Hepatocyte (in vitro differentiated cells): ENCODE data around the gene CR2. TPM values are rescaled to one million over a fixed set of nuclear protein-coding genes. Genes with fewer than 3 reads are reported as not detected.

Experiments used
- DNase-seq: peaks from one replicate; pipeline ENCODE4 v3.0.0-alpha.2; 2016; ENCODE audit warnings: low spot score
- H2AFZ ChIP-seq: fragments of 200-600 bp; sonication (generic); 2 replicates; pipeline ENCODE4 v1.6.0; 2016; ENCODE audit warnings: antibody characterized with exemption, mild to moderate bottlenecking
- H3K27ac ChIP-seq: fragments of 200-600 bp; sonication (generic); 2 replicates; pipeline ENCODE4 v1.5.1; 2016; ENCODE audit warnings: mild to moderate bottlenecking
- H3K27me3 ChIP-seq: fragments of 200-600 bp; sonication (generic); 2 replicates; pipeline ENCODE4 v1.6.1; 2016
- H3K36me3 ChIP-seq: fragments of 200-600 bp; sonication (generic); replicated peaks from 2 replicates; pipeline ENCODE4 v1.5.1; 2016; ENCODE audit warnings: low read depth; ENCODE audit not compliant: insufficient read depth
- H3K4me1 ChIP-seq: fragments of 200-600 bp; sonication (generic); 2 replicates; pipeline ENCODE4 v1.5.1; 2016; ENCODE audit warnings: mild to moderate bottlenecking, moderate library complexity; ENCODE audit not compliant: insufficient read depth
- H3K4me2 ChIP-seq: fragments of 200-600 bp; sonication (generic); 2 replicates; pipeline ENCODE4 v1.6.0; 2016
- H3K4me3 ChIP-seq: fragments of 200-600 bp; sonication (generic); 2 replicates; pipeline ENCODE4 v1.5.1; 2016; ENCODE audit warnings: mild to moderate bottlenecking
- H3K79me2 ChIP-seq: fragments of 200-600 bp; sonication (generic); 2 replicates; pipeline ENCODE4 v1.6.0; 2017; ENCODE audit warnings: mild to moderate bottlenecking
- H3K9me2 ChIP-seq: fragments of 200-600 bp; sonication (generic); replicated peaks from 2 replicates; pipeline ENCODE4 v1.6.0; 2017; ENCODE audit warnings: mild to moderate bottlenecking; ENCODE audit not compliant: insufficient read depth
- H3K9me3 ChIP-seq: fragments of 200-600 bp; sonication (generic); 2 replicates; pipeline ENCODE4 v1.5.1; 2016; ENCODE audit warnings: low read depth, mild to moderate bottlenecking
- H4K20me1 ChIP-seq: fragments of 200-600 bp; sonication (generic); 2 replicates; pipeline ENCODE4 v1.6.0; 2016; ENCODE audit warnings: mild to moderate bottlenecking; ENCODE audit not compliant: insufficient read depth, poor library complexity, severe bottlenecking
- EZH2 ChIP-seq: fragments of 200-600 bp; sonication (generic); IDR thresholded peaks from 2 replicates; pipeline ENCODE4 v1.6.1; 2016; ENCODE audit warnings: antibody characterized with exemption, mild to moderate bottlenecking, borderline replicate concordance
- EZH2phosphoT487 ChIP-seq: fragments of 200-600 bp; sonication (generic); IDR thresholded peaks from one replicate; pipeline ENCODE4 v1.6.1; 2018; ENCODE audit warnings: antibody characterized with exemption, mild to moderate bottlenecking, low read depth, moderate library complexity; ENCODE audit not compliant: unreplicated experiment, severe bottlenecking
- WGBS: methylation state at CpG from one replicate; pipeline ENCODE4 v1.1.6; 2016; ENCODE audit warnings: low lambda C conversion rate; ENCODE audit errors: missing lambda C conversion rate; 5-methylcytosine and 5-hydroxymethylcytosine counted together
- polyA plus RNA-seq: library from polyadenylated mRNA; unstranded; fragments of >200 nt; fragmentation: Nextera tagmentation; extraction: Ambion mirVana; gene quantifications from 2 replicates; pipeline ENCODE4 v1.2.1, GENCODE V29; 2016
- total RNA-seq: library from RNA; depleted of rRNA; stranded (reverse); fragments of >200 nt; gene quantifications from 2 replicates; pipeline ENCODE4 v1.2.3, GENCODE V29; 2014
- TF ChIP-seq, protein P1 (sequence below): fragments of 200-600 bp; sonication (generic); IDR thresholded peaks from 2 replicates; pipeline ENCODE4 v1.5.1; 2016; ENCODE audit warnings: antibody characterized with exemption, mild to moderate bottlenecking; ENCODE audit not compliant: poor library complexity

The CR2 gene
- total and polyA plus RNA-seq, 2 experiments from 2014 or later = 0.17 TPM; not detected in 1

DNA sequence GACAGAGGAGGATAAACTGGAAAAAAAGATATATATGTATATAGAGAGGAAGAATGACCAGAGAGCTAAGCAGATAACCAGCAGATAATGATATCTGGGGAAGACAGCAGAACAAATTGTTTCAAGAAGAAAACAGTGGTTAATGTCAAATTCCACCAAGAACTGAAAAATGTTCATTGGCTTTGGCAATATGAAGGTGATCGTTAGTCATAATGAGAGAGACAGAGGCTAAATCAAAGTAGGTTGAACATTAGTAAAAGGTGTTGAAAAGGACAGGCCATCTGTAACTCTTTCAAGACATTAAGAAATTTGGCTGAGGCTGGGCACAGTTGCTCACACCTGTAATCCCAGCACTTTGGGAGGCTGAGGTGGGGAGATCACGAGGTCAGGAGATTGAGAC lies 25.3 kb upstream of the CR2 start:
- TF ChIP-seq EZH2phosphoT487 = no peak
- TF ChIP-seq, protein P1, sequence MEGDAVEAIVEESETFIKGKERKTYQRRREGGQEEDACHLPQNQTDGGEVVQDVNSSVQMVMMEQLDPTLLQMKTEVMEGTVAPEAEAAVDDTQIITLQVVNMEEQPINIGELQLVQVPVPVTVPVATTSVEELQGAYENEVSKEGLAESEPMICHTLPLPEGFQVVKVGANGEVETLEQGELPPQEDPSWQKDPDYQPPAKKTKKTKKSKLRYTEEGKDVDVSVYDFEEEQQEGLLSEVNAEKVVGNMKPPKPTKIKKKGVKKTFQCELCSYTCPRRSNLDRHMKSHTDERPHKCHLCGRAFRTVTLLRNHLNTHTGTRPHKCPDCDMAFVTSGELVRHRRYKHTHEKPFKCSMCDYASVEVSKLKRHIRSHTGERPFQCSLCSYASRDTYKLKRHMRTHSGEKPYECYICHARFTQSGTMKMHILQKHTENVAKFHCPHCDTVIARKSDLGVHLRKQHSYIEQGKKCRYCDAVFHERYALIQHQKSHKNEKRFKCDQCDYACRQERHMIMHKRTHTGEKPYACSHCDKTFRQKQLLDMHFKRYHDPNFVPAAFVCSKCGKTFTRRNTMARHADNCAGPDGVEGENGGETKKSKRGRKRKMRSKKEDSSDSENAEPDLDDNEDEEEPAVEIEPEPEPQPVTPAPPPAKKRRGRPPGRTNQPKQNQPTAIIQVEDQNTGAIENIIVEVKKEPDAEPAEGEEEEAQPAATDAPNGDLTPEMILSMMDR = no peak
- no peak for TF ChIP-seq EZH2
- WGBS = 83% methylated on average over 2 of the region's 2 CpGs
- no peaks in the 10 kb centered on the region for H3K9me2 ChIP-seq

DNA sequence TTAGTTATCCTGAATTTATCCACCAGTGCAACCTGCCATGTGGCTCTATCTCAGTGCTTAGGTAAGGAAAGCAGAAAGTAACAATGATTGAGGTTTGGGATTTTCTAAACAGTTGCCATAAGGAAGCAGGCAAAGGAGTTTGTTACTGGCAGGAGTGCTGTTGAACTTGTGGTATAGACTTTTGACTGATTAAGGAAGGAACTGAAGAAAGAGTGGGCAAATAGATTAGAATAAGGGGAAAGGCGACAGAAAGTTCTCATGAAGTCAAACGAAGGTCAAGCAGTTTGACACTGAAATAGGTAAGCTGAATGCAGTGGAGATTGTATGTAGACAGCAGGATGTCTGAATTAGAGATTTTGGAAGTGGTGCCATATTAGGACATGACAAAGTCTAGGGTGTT lies 24.2 kb upstream of the CR2 start:
- H3K4me2 ChIP-seq = no peak overlapping the region
- no peaks in the 10 kb centered on the region for H3K4me1 ChIP-seq
- WGBS = 76% methylated on average over 2 of the region's 2 CpGs
- H3K27ac ChIP-seq = no peak overlapping the region
- no peak for TF ChIP-seq EZH2
- no peak for TF ChIP-seq EZH2phosphoT487
- TF ChIP-seq, protein P1 = no peak
- no peak overlapping the region for H3K4me3 ChIP-seq
- H3K9me2 ChIP-seq = no peaks in the 10 kb centered on the region
- no peak for DNase-seq
- no peaks in the 10 kb centered on the region for H4K20me1 ChIP-seq
- no peaks in the 10 kb centered on the region for H3K36me3 ChIP-seq
- no peak overlapping the region for H2AFZ ChIP-seq
- H3K79me2 ChIP-seq = no peaks in the 10 kb centered on the region
- no peaks in the 10 kb centered on the region for H3K9me3 ChIP-seq
- H3K27me3 ChIP-seq = peaks cover 7% of the 10 kb centered on the region

More for the DNA sequence above, 25.3 kb upstream of the CR2 start:
- no peaks in the 10 kb centered on the region for H3K4me1 ChIP-seq
- H3K79me2 ChIP-seq = no peaks in the 10 kb centered on the region
- H3K4me3 ChIP-seq = no peak overlapping the region
- H3K27ac ChIP-seq = no peak overlapping the region
- peaks cover 10% of the 10 kb centered on the region for H3K27me3 ChIP-seq
- H2AFZ ChIP-seq = no peak overlapping the region
- DNase-seq = no peak
- no peaks in the 10 kb centered on the region for H4K20me1 ChIP-seq
- H3K36me3 ChIP-seq = no peaks in the 10 kb centered on the region
- H3K4me2 ChIP-seq = no peak overlapping the region
- H3K9me3 ChIP-seq = no peaks in the 10 kb centered on the region

DNA sequence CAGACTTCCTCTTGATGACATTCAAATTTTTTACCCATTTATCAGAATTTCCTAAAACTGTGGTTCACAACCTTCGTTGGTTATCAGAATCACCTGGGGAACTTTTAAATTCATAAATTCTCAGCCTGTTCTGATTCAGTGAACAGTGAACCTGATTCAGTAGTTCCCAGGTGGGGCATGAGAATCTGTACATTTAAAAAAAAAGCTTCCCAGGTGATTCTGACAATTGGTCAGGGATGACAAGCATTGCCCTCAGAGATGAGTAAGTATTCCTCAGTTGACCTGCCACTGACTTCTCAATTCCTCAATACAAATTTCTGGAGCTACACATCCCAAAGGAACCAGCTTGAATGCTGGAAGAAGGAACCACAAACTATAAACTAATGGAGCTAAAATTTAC lies 23.5 kb upstream of the CR2 start:
- Histone ChIP-seq H4K20me1 (no peaks in the 10 kb centered on the region), H3K4me2 (no peak overlapping the region), H3K9me2 (no peaks in the 10 kb centered on the region), H3K27me3 (peaks cover 7% of the 10 kb centered on the region), H3K36me3 (no peaks in the 10 kb centered on the region), H3K9me3 (no peaks in the 10 kb centered on the region), H3K4me1 (no peaks in the 10 kb centered on the region), H2AFZ (no peak overlapping the region), H3K79me2 (no peaks in the 10 kb centered on the region), H3K27ac (no peak overlapping the region), H3K4me3 (no peak overlapping the region)
- TF ChIP-seq EZH2 = no peak
- no peak for DNase-seq
- WGBS = 88% methylated on average over 1 of the region's 1 CpG

DNA sequence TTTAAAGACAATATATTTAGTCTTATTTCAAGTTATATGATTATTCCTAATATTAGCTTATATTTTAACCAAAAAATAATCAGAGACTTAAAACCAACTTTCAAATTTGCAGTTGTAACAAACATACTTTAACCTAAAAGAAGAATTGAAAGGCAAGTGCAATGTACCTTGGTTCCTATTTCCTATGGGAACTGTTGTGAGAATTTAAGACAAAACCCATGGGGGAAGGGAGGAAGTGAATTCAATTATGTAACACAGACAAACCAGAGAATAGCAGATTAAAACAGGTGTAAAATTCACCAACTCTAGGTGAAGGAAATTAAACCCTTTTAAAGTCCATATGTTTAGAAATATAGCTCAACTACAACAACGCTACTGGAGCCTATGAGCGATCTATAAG lies 22.6 kb upstream of the CR2 start:
- Histone ChIP-seq H2AFZ (no peak overlapping the region), H3K4me1 (no peaks in the 10 kb centered on the region), H3K4me3 (no peak overlapping the region), H3K27me3 (peaks cover 7% of the 10 kb centered on the region), H3K9me2 (no peaks in the 10 kb centered on the region), H3K9me3 (no peaks in the 10 kb centered on the region), H3K4me2 (no peak overlapping the region), H3K79me2 (no peaks in the 10 kb centered on the region), H3K36me3 (no peaks in the 10 kb centered on the region), H4K20me1 (no peaks in the 10 kb centered on the region), H3K27ac (no peak overlapping the region)
- no peak for DNase-seq
- TF ChIP-seq EZH2phosphoT487 (no peak), EZH2 (no peak)
- TF ChIP-seq, protein P1 = no peak
- WGBS = 95% methylated on average over 2 of the region's 2 CpGs
